GM23248 (cell line): ENCODE measurements around the gene ENOX2. TPM values are rescaled to one million over a fixed set of nuclear protein-coding genes. Genes with fewer than 3 reads are reported as not detected.

Experiments used
- DNase-seq: peaks from one replicate; pipeline ENCODE4 v3.0.0-alpha.2; 2015
- H2AFZ ChIP-seq: fragments of 200-600 bp; sonication (generic); 2 replicates; pipeline ENCODE4 v1.6.1; 2016; ENCODE audit warnings: antibody characterized with exemption
- H3F3A ChIP-seq: fragments of 200-600 bp; sonication (generic); 2 replicates; pipeline ENCODE4 v1.6.1; 2016; ENCODE audit warnings: mild to moderate bottlenecking, antibody characterized with exemption, mixed run types; ENCODE audit not compliant: insufficient read depth
- H3K27ac ChIP-seq: fragments of 200-600 bp; sonication (generic); 2 replicates; pipeline ENCODE4 v1.5.1; 2016; ENCODE audit warnings: mild to moderate bottlenecking
- H3K27me3 ChIP-seq: fragments of 200-600 bp; sonication (generic); replicated peaks from 2 replicates; pipeline ENCODE4 v1.6.1; 2016; ENCODE audit warnings: mild to moderate bottlenecking; ENCODE audit not compliant: insufficient read depth
- H3K36me3 ChIP-seq: fragments of 200-600 bp; sonication (generic); 2 replicates; pipeline ENCODE4 v1.6.1; 2016; ENCODE audit warnings: low read depth, mild to moderate bottlenecking
- H3K4me1 ChIP-seq: fragments of 200-600 bp; sonication (generic); 2 replicates; pipeline ENCODE4 v1.6.1; 2016; ENCODE audit warnings: mild to moderate bottlenecking; ENCODE audit not compliant: insufficient read depth
- H3K4me2 ChIP-seq: fragments of 200-600 bp; sonication (generic); one replicate; pipeline ENCODE4 v1.6.1; 2016; ENCODE audit warnings: mild to moderate bottlenecking; ENCODE audit not compliant: unreplicated experiment
- H3K4me3 ChIP-seq: fragments of 200-600 bp; sonication (generic); 2 replicates; pipeline ENCODE4 v1.5.1; 2016; ENCODE audit warnings: mild to moderate bottlenecking
- H3K79me2 ChIP-seq: fragments of 200-600 bp; sonication (generic); 2 replicates; pipeline ENCODE4 v1.6.1; 2016; ENCODE audit warnings: mild to moderate bottlenecking; ENCODE audit not compliant: insufficient read depth
- H3K9ac ChIP-seq: fragments of 200-600 bp; sonication (generic); 2 replicates; pipeline ENCODE4 v1.6.1; 2016; ENCODE audit warnings: mild to moderate bottlenecking
- H3K9me2 ChIP-seq: fragments of 200-600 bp; sonication (generic); 2 replicates; pipeline ENCODE4 v1.6.1; 2016; ENCODE audit warnings: mixed run types, mild to moderate bottlenecking, moderate library complexity; ENCODE audit not compliant: insufficient read depth
- H3K9me3 ChIP-seq: fragments of 200-600 bp; sonication (generic); one replicate; pipeline ENCODE4 v1.6.1; 2017; ENCODE audit warnings: low read depth
- H4K20me1 ChIP-seq: fragments of 200-600 bp; sonication (generic); 2 replicates; pipeline ENCODE4 v1.6.0; 2016; ENCODE audit not compliant: insufficient read depth
- EZH2 ChIP-seq: fragments of 200-600 bp; sonication (generic); IDR thresholded peaks from 2 replicates; pipeline ENCODE4 v1.6.1; 2018; ENCODE audit warnings: antibody characterized with exemption, mild to moderate bottlenecking; ENCODE audit not compliant: insufficient read depth, poor library complexity, severe bottlenecking
- EZH2phosphoT487 ChIP-seq: fragments of 200-600 bp; sonication (generic); IDR thresholded peaks from 2 replicates; pipeline ENCODE4 v1.6.1; 2018; ENCODE audit warnings: antibody characterized with exemption, moderate library complexity, mild to moderate bottlenecking, low read depth; ENCODE audit not compliant: insufficient read depth
- WGBS, 2 experiments: methylation state at CpG; one replicate each; pipeline ENCODE4 v1.1.6; 2015 to 2017; ENCODE audit warnings: low lambda C conversion rate in 2 of 2, low coverage in 1 of 2; ENCODE audit errors: missing lambda C conversion rate in 2 of 2; 5-methylcytosine and 5-hydroxymethylcytosine counted together
- in situ Hi-C: fragments of 300-500 bp; cut with MboI; formaldehyde crosslinking; loops from 2 replicates; pipeline ENCODE4 v1.15.0; 2020
- polyA plus RNA-seq: library from polyadenylated mRNA; unstranded; fragments of >200 nt; fragmentation: Nextera tagmentation; extraction: Ambion mirVana; gene quantifications from 2 replicates; pipeline ENCODE4 v1.2.1, GENCODE V29; 2016
- total RNA-seq: library from RNA; depleted of rRNA; stranded (reverse); fragments of >200 nt; shearing (Covaris generic); gene quantifications from 2 replicates; pipeline ENCODE4 v1.2.3, GENCODE V29; 2014

ENOX2 gene
- total and polyA plus RNA-seq, 2 experiments from 2014 or later = 13.6 to 14.5 TPM

- no peaks in the 10 kb centered on the region for H4K20me1 ChIP-seq
- H3K4me2 ChIP-seq = no peak overlapping the region
- H3K27me3 ChIP-seq = no peaks in the 10 kb centered on the region
- no peaks in the 10 kb centered on the region for H3K9me3 ChIP-seq
- H3K27ac ChIP-seq = no peak overlapping the region
- no peak overlapping the region for H3K9ac ChIP-seq
- no peaks in the 10 kb centered on the region for H3K36me3 ChIP-seq
- H3K4me3 ChIP-seq = no peak overlapping the region
- H3K4me1 ChIP-seq = no peaks in the 10 kb centered on the region
- H3F3A ChIP-seq = no peaks in the 10 kb centered on the region
- H2AFZ ChIP-seq = no peak overlapping the region
- in situ Hi-C loops = no loop called here
- TF ChIP-seq EZH2 (no peak), EZH2phosphoT487 (no peak)
- no peaks in the 10 kb centered on the region for H3K79me2 ChIP-seq
- 68 to 74% methylated on average over 5 of the region's 5 CpGs for WGBS, 2 experiments
- H3K9me2 ChIP-seq = no peaks in the 10 kb centered on the region
- DNase-seq = no peak
Measured at GRCh38 chrX:130688360-130688759, 214.6 kb downstream of the ENOX2 start.

GRCh38 chrX:130682990-130683389 lies 220.0 kb downstream of the ENOX2 start:
- H3K4me1 ChIP-seq = peaks cover 16% of the 10 kb centered on the region
- no peaks in the 10 kb centered on the region for H3K9me3 ChIP-seq
- H3K4me3 ChIP-seq = no peak overlapping the region
- H3K79me2 ChIP-seq = no peaks in the 10 kb centered on the region
- DNase-seq = peak; percentile 41
- H2AFZ ChIP-seq = no peak overlapping the region
- no peak for TF ChIP-seq EZH2
- TF ChIP-seq EZH2phosphoT487 = no peak
- no peaks in the 10 kb centered on the region for H3K27me3 ChIP-seq
- H3F3A ChIP-seq = no peaks in the 10 kb centered on the region; the same call in 1 of the 2 replicates
- H3K4me2 ChIP-seq = peak overlapping the region; percentile 49
- 22 to 33% methylated on average over 2 of the region's 2 CpGs for WGBS, 2 experiments
- H3K36me3 ChIP-seq = no peaks in the 10 kb centered on the region
- H3K9ac ChIP-seq = no peak overlapping the region
- H4K20me1 ChIP-seq = no peaks in the 10 kb centered on the region
- in situ Hi-C loops = no loop called here
- H3K27ac ChIP-seq = peak overlapping the region; percentile 59
- no peaks in the 10 kb centered on the region for H3K9me2 ChIP-seq

- Histone ChIP-seq H4K20me1 (no peaks in the 10 kb centered on the region), H3F3A (no peaks in the 10 kb centered on the region; the same call in 1 of the 2 replicates), H2AFZ (no peak overlapping the region), H3K4me1 (peaks cover 16% of the 10 kb centered on the region), H3K27ac (no peak overlapping the region), H3K9me2 (no peaks in the 10 kb centered on the region), H3K4me2 (no peak overlapping the region), H3K9ac (no peak overlapping the region), H3K36me3 (no peaks in the 10 kb centered on the region), H3K79me2 (no peaks in the 10 kb centered on the region), H3K9me3 (no peaks in the 10 kb centered on the region), H3K27me3 (no peaks in the 10 kb centered on the region), H3K4me3 (no peak overlapping the region)
- peak; percentile 25 for DNase-seq
- 25 to 32% methylated on average over 2 of the region's 2 CpGs for WGBS, 2 experiments
- no peak for TF ChIP-seq EZH2
- TF ChIP-seq EZH2phosphoT487 = no peak
- in situ Hi-C loops = no loop called here
Measured at GRCh38 chrX:130680164-130681035, 222.6 kb downstream of the ENOX2 start.

- H3K9me2 ChIP-seq = no peaks in the 10 kb centered on the region
- no peaks in the 10 kb centered on the region for H3K27me3 ChIP-seq
- H2AFZ ChIP-seq = no peak overlapping the region
- peaks cover 12% of the 10 kb centered on the region for H3K4me1 ChIP-seq
- H3K4me3 ChIP-seq = no peak overlapping the region
- H3K4me2 ChIP-seq = no peak overlapping the region
- DNase-seq = no peak
- H3K79me2 ChIP-seq = no peaks in the 10 kb centered on the region
- no peak overlapping the region for H3K27ac ChIP-seq
- in situ Hi-C loops = no loop called here
- no peak overlapping the region for H3K9ac ChIP-seq
- 100% methylated on average over 2 of the region's 2 CpGs for WGBS, 2 experiments
- no peaks in the 10 kb centered on the region; the same call in 1 of the 2 replicates for H3F3A ChIP-seq
- TF ChIP-seq EZH2phosphoT487 = no peak
- no peak for TF ChIP-seq EZH2
- no peaks in the 10 kb centered on the region for H3K36me3 ChIP-seq
- no peaks in the 10 kb centered on the region for H3K9me3 ChIP-seq
- no peaks in the 10 kb centered on the region for H4K20me1 ChIP-seq
Measured at GRCh38 chrX:130676861-130677260, 226.1 kb downstream of the ENOX2 start.
